Heart right ventricle (tissue), 16 donors: Measurements from ENCODE around the gene DNASE1L1. TPM values are rescaled to one million over a fixed set of nuclear protein-coding genes. Genes with fewer than 3 reads are reported as not detected.

ENCODE experiments used
- ATAC-seq, 8 donors: fragments of 200-7000 bp; cut with Tn5 transposase; one replicate each; pipeline ENCODE4 v1.9.1; 2020; ENCODE audit warnings: mild to moderate bottlenecking in 8 of 8, moderate library complexity in 8 of 8, moderate number of reproducible peaks in 1 of 8
- DNase-seq, 2 donors: peaks; one replicate each; pipeline ENCODE4 v3.0.0-alpha.2; 2020
- H3K27ac ChIP-seq, 10 donors: fragments of 200-600 bp; sonication (generic) in 2 of 10; one replicate each; pipeline versions ENCODE4 v1.5.0 to v1.8.0; 2020 to 2022; ENCODE audit warnings: mild to moderate bottlenecking in 3 of 10
- H3K27me3 ChIP-seq, 7 donors: fragments of 200-600 bp; one replicate each; pipeline ENCODE4 v1.8.0; 2021 to 2022; ENCODE audit warnings: mild to moderate bottlenecking in 2 of 7
- H3K36me3 ChIP-seq, 9 donors: fragments of 200-600 bp; sonication (generic) in 1 of 9; one replicate each; pipeline versions ENCODE4 v1.5.0 to v1.8.0; 2020 to 2022; ENCODE audit warnings: mild to moderate bottlenecking in 2 of 9
- H3K4me1 ChIP-seq, 9 donors: fragments of 200-600 bp; sonication (generic) in 1 of 9; one replicate each; pipeline versions ENCODE4 v1.5.0 to v1.8.0; 2020 to 2022; ENCODE audit warnings: mild to moderate bottlenecking in 4 of 9
- H3K4me3 ChIP-seq, 10 donors: fragments of 200-600 bp; sonication (generic) in 2 of 10; one replicate each; pipeline versions ENCODE4 v1.5.0 to v1.8.0; 2020 to 2022; ENCODE audit warnings: mild to moderate bottlenecking in 7 of 10, moderate library complexity in 2 of 10
- H3K9me3 ChIP-seq, 11 donors: fragments of 200-600 bp in 10 of 11; sonication (generic) in 2 of 11; one replicate each; pipeline versions ENCODE4 v1.5.0 to v1.8.0; 2013 to 2022; ENCODE audit warnings: mild to moderate bottlenecking in 2 of 11, control low read depth in 1 of 11, moderate library complexity in 1 of 11
- WGBS, 2 donors: extraction: QIAGEN DNeasy Blood & Tissue Kit; methylation state at CpG; one replicate each; pipeline ENCODE4 v1.1.7; 2013; ENCODE audit warnings: inconsistent platforms in 1 of 2; 5-methylcytosine and 5-hydroxymethylcytosine counted together
- intact Hi-C, 10 donors: fragments of 100-400 bp; cut with DNase I; formaldehyde crosslinking; loops; one replicate each; pipeline versions ENCODE4 v1.11.1 to v1.14.2; 2022
- polyA plus RNA-seq, 2 donors: library from polyadenylated mRNA; stranded (reverse); fragments of 200-250 nt; gene quantifications; one replicate each; pipeline ENCODE4 v1.2.3, GENCODE V29; 2013
- total RNA-seq, 10 donors: library from RNA; stranded (reverse); fragmentation: NEBNext Ultra II Directional in 3 of 10; extraction: Animal tissue kit (Norgen Biotek cat#: 25700) in 3 of 10; gene quantifications; one replicate each; pipeline versions ENCODE4 v1.2.1 to v1.2.4, GENCODE V29; 2021 to 2023
- TF ChIP-seq, protein P1 (sequence below), 9 donors: fragments of 200-600 bp; sonication (generic) in 2 of 9; IDR thresholded peaks; one replicate each; pipeline versions ENCODE4 v1.5.0 to v1.8.0; 2021 to 2022; ENCODE audit warnings: antibody characterized with exemption in 9 of 9, mild to moderate bottlenecking in 5 of 9, moderate library complexity in 1 of 9
- donor health status: Arrhythmogenic right ventricular cardiomyopathy.
- donor health status: ischemic (EF 13 %, LVEDD 7.1; RV severe dilation, severe dysfunction).
- donor health status: healthy with polysubstance abuse.
- donor health status: DM: no; HTN: yes; CAD: no.
- donor health status: DM: no; HTN: no; CAD: no.
- donor health status: ischemic (EF 25% LVEDD 6.9; RV normal size, moderate dysfunction).
- donor health status: ischemic (EF 25% LVEDD 5.7; RV mildly dilated, moderate dysfunction).
- donor health status: healthy.
- donor health status: DM: yes; HTN: yes; CAD: no.
- donor health status: Ischemic cardiomyopathy.
- donor health status: ischemic (EF 35%, LVEDD 5.7; RV mildly dilated, moderate dysfunction).
- donor health status: nonischemic (EF 11% LVEDD 7.7; RV severe dilation, severe dysfunction).
- donor health status: DM: yes; HTN: yes; CAD: no.
- donor health status: PGD.
- donor health status: ischemic (EF 29% LVEDD 5.4; RV normal size, mild dysfunction).
- donor health status: nonischemic (EF 23%, LVEDD 6.1; RV moderate dilation, normal function).

The DNASE1L1 gene
- total and polyA plus RNA-seq, 12 donors = 27.2 to 57.1 (median 46.9) TPM

DNA sequence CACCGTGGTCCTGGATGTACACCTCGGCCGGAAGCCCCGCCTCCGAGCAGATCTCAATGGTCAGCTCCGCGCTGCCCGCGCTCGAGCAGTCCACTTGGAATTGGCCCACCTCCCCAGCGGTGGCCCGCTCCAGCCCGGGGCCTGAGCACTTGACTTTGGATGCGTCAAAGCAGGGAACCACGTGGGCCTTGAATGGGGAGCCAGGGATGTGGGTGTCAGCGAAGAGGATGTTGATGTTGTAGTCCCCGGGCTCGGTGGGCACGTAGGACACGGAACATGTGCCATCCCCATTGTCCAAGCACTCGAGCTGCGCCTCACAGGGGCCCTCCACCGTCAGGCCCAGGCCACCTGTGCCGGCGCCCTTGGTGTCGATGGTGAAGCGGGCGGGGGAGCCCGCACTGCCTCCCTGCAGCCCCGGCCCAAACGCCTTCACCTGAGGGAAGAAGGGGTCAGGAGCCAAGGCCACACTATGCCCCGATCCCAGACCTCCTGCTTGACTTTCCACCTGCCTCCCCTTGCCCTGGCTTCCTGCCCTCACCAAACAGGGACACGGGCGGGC lies 48.8 kb downstream of the DNASE1L1 start:
- ATAC-seq (peak in 2 of 8 donors; percentile 8 to 12), DNase-seq (no peak)
- H3K4me3 ChIP-seq = no peak overlapping the region
- H3K27ac ChIP-seq = peak overlapping the region in 5 of 10 donors; percentile 1 to 55 (median 19)
- no peaks in the 10 kb centered on the region for H3K9me3 ChIP-seq
- TF ChIP-seq, protein P1, sequence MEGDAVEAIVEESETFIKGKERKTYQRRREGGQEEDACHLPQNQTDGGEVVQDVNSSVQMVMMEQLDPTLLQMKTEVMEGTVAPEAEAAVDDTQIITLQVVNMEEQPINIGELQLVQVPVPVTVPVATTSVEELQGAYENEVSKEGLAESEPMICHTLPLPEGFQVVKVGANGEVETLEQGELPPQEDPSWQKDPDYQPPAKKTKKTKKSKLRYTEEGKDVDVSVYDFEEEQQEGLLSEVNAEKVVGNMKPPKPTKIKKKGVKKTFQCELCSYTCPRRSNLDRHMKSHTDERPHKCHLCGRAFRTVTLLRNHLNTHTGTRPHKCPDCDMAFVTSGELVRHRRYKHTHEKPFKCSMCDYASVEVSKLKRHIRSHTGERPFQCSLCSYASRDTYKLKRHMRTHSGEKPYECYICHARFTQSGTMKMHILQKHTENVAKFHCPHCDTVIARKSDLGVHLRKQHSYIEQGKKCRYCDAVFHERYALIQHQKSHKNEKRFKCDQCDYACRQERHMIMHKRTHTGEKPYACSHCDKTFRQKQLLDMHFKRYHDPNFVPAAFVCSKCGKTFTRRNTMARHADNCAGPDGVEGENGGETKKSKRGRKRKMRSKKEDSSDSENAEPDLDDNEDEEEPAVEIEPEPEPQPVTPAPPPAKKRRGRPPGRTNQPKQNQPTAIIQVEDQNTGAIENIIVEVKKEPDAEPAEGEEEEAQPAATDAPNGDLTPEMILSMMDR (IDR thresholded peaks at IDR 0.05) = no peak
- peaks cover 0 to 50% (median 3%) of the 10 kb centered on the region in 9 donors for H3K4me1 ChIP-seq
- H3K27me3 ChIP-seq = no peaks in the 10 kb centered on the region
- peaks cover 0 to 100% (median 55%) of the 10 kb centered on the region in 9 donors for H3K36me3 ChIP-seq
- intact Hi-C loops = no loop called here
- WGBS, 2 donors = 65 to 68% methylated on average over 27 to 34 of the region's 34 CpGs

DNA sequence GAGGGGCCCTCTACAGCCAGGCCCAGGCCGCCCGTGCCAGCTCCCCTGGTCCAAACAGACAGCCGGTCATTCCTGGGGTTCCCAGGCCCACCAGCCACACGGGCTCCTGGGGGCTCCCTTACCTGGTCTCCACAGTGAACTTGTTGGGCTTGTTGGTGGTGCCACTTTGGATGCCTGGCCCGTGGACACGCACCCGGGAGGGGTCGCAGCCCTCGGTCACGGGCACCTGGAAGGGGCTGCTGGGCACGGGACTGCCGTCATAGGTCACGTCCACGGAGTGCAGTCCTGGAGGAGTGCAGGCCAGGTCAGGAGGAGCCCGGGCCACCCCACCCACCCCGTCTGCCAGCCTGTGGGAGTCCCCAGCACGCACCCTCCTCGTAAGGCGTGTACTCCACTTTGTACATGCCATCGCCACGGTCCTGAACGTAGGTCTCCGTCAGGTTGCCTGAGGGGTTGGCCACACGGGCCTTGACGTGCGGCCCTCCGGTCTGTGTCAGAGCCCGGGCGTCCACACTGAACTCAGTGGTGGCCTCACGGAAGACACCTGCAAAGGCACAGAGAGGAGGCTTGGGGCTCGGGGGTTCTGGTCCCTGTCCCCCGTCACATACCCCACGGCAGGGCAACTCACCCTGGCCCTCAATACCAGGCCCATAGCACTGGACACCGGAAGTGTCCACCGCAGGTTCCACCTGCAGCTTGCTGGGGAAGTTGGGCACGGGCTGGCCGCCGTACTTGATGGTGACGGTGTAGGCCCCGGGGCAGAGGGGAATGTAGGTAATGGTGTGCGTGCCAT lies 49.5 kb downstream of the DNASE1L1 start:
- no peak for ATAC-seq
- DNase-seq = no peak
- H3K4me1 ChIP-seq = peaks cover 0 to 45% (median 3%) of the 10 kb centered on the region in 9 donors
- intact Hi-C loops = no loop called here
- no peaks in the 10 kb centered on the region for H3K27me3 ChIP-seq
- H3K36me3 ChIP-seq = peaks cover 0 to 100% (median 58%) of the 10 kb centered on the region in 9 donors
- H3K9me3 ChIP-seq = no peaks in the 10 kb centered on the region
- TF ChIP-seq, protein P1 (IDR thresholded peaks at IDR 0.05) = no peak
- 68 to 79% methylated on average over 28 to 41 of the region's 41 CpGs for WGBS, 2 donors
- peak overlapping the region in 5 of 10 donors; percentile 12 to 55 (median 21) for H3K27ac ChIP-seq
- H3K4me3 ChIP-seq = no peak overlapping the region

DNA sequence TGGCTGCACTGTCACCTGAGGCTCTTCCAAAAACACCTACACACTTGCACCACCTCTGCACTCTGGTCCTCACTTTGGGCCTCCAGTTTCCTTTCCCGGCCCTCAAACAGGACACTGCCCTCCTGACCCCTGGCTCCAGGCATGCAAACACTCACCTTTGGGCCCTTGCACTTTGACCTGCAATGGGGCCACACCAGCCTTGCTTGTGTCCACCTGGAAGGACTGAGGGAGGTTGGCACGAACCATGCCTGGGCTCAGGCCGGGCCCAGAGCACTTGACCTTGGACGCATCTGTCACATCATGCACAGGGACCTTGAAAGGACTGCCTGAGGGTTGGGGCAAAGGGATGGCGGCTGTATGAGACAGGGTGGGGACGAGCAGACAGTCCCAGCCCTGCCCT lies 50.2 kb downstream of the DNASE1L1 start:
- DNase-seq (no peak), ATAC-seq (no peak)
- Histone ChIP-seq H3K4me3 (no peak overlapping the region), H3K4me1 (peaks cover 0 to 45% (median 3%) of the 10 kb centered on the region in 9 donors), H3K27me3 (no peaks in the 10 kb centered on the region), H3K27ac (peak overlapping the region in 3 of 10 donors; percentile 15 to 33 (median 21)), H3K9me3 (no peaks in the 10 kb centered on the region), H3K36me3 (peaks cover 0 to 100% (median 63%) of the 10 kb centered on the region in 9 donors)
- intact Hi-C loops = no loop called here
- TF ChIP-seq, protein P1 (IDR thresholded peaks at IDR 0.05) = no peak
- 44 to 65% methylated on average over 6 of the region's 6 CpGs for WGBS, 2 donors

DNA sequence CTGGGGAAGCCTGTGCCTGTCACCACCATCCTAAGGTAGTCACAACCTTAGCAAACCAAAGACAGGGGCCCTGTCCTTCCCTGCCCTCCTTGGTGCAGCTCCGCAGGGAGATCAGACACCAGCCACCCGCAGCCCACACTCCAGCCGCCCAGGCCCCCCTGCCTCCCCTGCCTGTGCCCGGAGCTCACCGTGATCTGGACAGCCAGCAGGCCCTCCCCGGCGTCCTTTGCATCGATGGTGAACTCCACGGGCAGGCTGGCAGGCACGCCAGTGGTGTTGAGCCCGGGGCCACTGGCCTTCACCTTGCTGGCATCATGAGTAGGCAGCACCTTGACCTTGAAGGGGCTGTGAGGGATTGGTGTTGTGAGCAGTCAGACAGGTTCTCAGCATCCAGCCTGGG lies 51.0 kb downstream of the DNASE1L1 start:
- no peak overlapping the region for H3K27ac ChIP-seq
- no peaks in the 10 kb centered on the region for H3K9me3 ChIP-seq
- no peak for ATAC-seq
- H3K4me3 ChIP-seq = no peak overlapping the region
- DNase-seq = no peak
- H3K36me3 ChIP-seq = peaks cover 0 to 100% (median 66%) of the 10 kb centered on the region in 9 donors
- no peaks in the 10 kb centered on the region for H3K27me3 ChIP-seq
- WGBS, 2 donors = 64 to 75% methylated on average over 11 of the region's 11 CpGs
- peaks cover 0 to 44% (median 3%) of the 10 kb centered on the region in 9 donors for H3K4me1 ChIP-seq
- TF ChIP-seq, protein P1 (IDR thresholded peaks at IDR 0.05) = no peak
- intact Hi-C loops = no loop called here
